ENCODE results near the gene HDAC7. TPM values are rescaled to one million over a fixed set of nuclear protein-coding genes. Genes with fewer than 3 reads are reported as not detected.

HDAC7 gene
- total RNA-seq, 1 experiment from 2014 or later: 36.2 TPM

DNA sequence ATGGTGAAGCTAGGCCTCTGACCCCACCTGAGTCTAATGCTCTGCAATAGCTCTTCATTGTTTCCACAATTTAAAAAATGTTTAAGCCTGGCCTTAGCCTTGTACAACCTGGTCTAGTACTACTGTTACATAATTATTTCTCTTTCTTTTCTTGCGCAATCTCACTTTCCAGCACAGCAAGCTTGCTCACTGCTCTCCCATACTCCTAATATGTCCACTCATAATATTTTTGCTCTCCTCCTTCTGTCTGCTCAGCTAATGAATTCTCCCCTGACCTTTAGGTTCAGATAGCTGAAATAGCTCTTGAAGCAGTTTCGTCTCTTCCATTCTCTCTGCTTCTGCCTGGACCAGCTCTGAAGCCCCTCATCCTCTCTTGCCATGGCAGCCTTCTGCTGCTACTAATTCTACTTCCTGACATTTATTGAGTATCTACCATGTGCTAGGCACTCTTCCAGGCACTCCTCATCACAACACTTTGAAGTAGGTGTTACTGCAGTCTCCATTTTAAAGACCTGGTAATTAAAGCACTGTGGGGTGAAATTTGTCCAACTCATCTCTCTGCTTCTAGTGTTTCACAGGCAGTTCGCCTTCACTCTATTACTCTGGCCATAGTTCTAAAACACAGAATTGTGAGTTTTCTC is 49.5 kb downstream of the HDAC7 start:
- no peak for DNase-seq
- H3K9ac ChIP-seq (ENCODE audit: low read length): no peak overlapping the region
- no peaks in the 10 kb centered on the region for H3K27me3 ChIP-seq (ENCODE audit: low read length)
- no peaks in the 10 kb centered on the region for H3K9me2 ChIP-seq (replicated peaks; ENCODE audit: insufficient read depth, low read length)
- H3K4me1 ChIP-seq (ENCODE audit: low read length): peaks cover 23% of the 10 kb centered on the region
- H3K27ac ChIP-seq (ENCODE audit: low read length): no peak overlapping the region
- H3K4me2 ChIP-seq (ENCODE audit: low read depth, low read length, poor library complexity, severe bottlenecking): no peak overlapping the region
- no peak overlapping the region for H3K4me3 ChIP-seq (ENCODE audit: low read length)
- no peaks in the 10 kb centered on the region; the same call in 1 of the 2 replicates for H4K20me1 ChIP-seq (ENCODE audit: insufficient read depth, low read depth, low read length)
- peaks cover 10% of the 10 kb centered on the region for H3K79me2 ChIP-seq (ENCODE audit: low read length)
- no peaks in the 10 kb centered on the region for H3K36me3 ChIP-seq (ENCODE audit: insufficient read depth, low read length)
- H2AFZ ChIP-seq (ENCODE audit: low read length): no peak overlapping the region
- no peaks in the 10 kb centered on the region for H3K9me3 ChIP-seq (ENCODE audit: low read length)

DNA sequence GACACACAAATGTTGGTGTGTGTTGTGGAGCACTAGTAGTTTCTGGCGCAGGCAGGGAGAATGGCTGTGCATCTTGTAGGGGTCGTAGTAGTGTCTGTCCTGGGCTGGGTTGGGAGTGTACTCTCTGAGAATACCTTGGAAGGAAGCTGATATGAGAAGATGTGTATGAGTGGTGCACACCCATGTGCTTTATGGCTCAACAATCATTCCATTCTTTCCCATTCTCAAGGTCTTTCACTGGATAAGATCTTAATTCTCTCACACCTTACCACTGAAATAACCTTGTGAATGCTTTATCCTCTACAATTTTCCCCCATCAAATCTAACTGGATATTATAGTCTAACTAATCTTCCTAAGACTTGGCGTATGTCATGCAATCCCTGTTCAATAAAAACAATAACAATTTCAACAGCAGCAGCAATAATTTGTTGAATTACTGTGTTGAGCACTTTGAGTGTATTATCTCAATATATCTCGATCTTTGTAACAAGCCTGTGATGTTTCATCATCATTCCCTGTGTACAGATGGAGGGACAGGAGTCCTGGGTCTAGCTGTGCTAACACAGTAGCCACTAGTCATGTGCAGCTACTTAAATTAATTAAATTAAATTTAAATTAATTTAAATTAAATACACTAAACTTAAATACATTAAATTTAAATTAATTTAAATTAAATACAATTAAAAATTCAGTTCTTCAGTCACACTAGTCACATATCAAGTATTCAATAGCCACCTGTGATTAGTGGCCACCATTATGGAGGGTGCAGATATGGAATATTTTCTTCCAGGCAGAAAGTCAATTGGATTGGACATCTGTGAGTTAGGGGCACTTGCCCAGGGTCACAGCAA is 50.2 kb downstream of the HDAC7 start:
- no peaks in the 10 kb centered on the region for H3K9me2 ChIP-seq (replicated peaks; ENCODE audit: insufficient read depth, low read length)
- no peaks in the 10 kb centered on the region; the same call in 1 of the 2 replicates for H4K20me1 ChIP-seq (ENCODE audit: insufficient read depth, low read depth, low read length)
- H3K4me3 ChIP-seq (ENCODE audit: low read length): no peak overlapping the region
- no peak overlapping the region for H3K4me2 ChIP-seq (ENCODE audit: low read depth, low read length, poor library complexity, severe bottlenecking)
- H3K9ac ChIP-seq (ENCODE audit: low read length): no peak overlapping the region
- peaks cover 9% of the 10 kb centered on the region for H3K79me2 ChIP-seq (ENCODE audit: low read length)
- no peaks in the 10 kb centered on the region for H3K36me3 ChIP-seq (ENCODE audit: insufficient read depth, low read length)
- no peaks in the 10 kb centered on the region for H3K9me3 ChIP-seq (ENCODE audit: low read length)
- H3K27ac ChIP-seq (ENCODE audit: low read length): no peak overlapping the region
- no peak overlapping the region for H2AFZ ChIP-seq (ENCODE audit: low read length)
- no peaks in the 10 kb centered on the region for H3K27me3 ChIP-seq (ENCODE audit: low read length)
- peaks cover 16% of the 10 kb centered on the region for H3K4me1 ChIP-seq (ENCODE audit: low read length)
- no peak for DNase-seq

GRCh38 chr12:47768323-47768811 is 51.3 kb downstream of the HDAC7 start:
- no peak overlapping the region for H3K4me2 ChIP-seq (ENCODE audit: low read depth, low read length, poor library complexity, severe bottlenecking)
- DNase-seq: no peak
- H3K36me3 ChIP-seq (ENCODE audit: insufficient read depth, low read length): no peaks in the 10 kb centered on the region
- no peak overlapping the region for H3K27ac ChIP-seq (ENCODE audit: low read length)
- no peak overlapping the region for H3K4me3 ChIP-seq (ENCODE audit: low read length)
- no peaks in the 10 kb centered on the region for H3K27me3 ChIP-seq (ENCODE audit: low read length)
- H3K9me3 ChIP-seq (ENCODE audit: low read length): no peaks in the 10 kb centered on the region
- H3K9ac ChIP-seq (ENCODE audit: low read length): no peak overlapping the region
- no peaks in the 10 kb centered on the region for H3K9me2 ChIP-seq (replicated peaks; ENCODE audit: insufficient read depth, low read length)
- no peak overlapping the region for H2AFZ ChIP-seq (ENCODE audit: low read length)
- no peaks in the 10 kb centered on the region; the same call in 1 of the 2 replicates for H4K20me1 ChIP-seq (ENCODE audit: insufficient read depth, low read depth, low read length)
- H3K4me1 ChIP-seq (ENCODE audit: low read length): peaks cover 19% of the 10 kb centered on the region
- H3K79me2 ChIP-seq (ENCODE audit: low read length): no peaks in the 10 kb centered on the region

GRCh38 chr12:47767216-47767724 is 52.4 kb downstream of the HDAC7 start:
- Histone ChIP-seq H3K27me3 (ENCODE audit: low read length) (no peaks in the 10 kb centered on the region), H3K36me3 (ENCODE audit: insufficient read depth, low read length) (no peaks in the 10 kb centered on the region), H3K9me3 (ENCODE audit: low read length) (no peaks in the 10 kb centered on the region), H2AFZ (ENCODE audit: low read length) (no peak overlapping the region), H3K4me2 (ENCODE audit: low read depth, low read length, poor library complexity, severe bottlenecking) (no peak overlapping the region), H3K4me3 (ENCODE audit: low read length) (no peak overlapping the region), H3K79me2 (ENCODE audit: low read length) (no peaks in the 10 kb centered on the region), H3K27ac (ENCODE audit: low read length) (no peak overlapping the region), H3K4me1 (ENCODE audit: low read length) (peaks cover 14% of the 10 kb centered on the region), H3K9ac (ENCODE audit: low read length) (no peak overlapping the region), H3K9me2 (replicated peaks; ENCODE audit: insufficient read depth, low read length) (no peaks in the 10 kb centered on the region), H4K20me1 (ENCODE audit: insufficient read depth, low read depth, low read length) (no peaks in the 10 kb centered on the region; the same call in 1 of the 2 replicates)
- peak; percentile 91 for DNase-seq

GRCh38 chr12:47766502-47767215 is 53.0 kb downstream of the HDAC7 start:
- no peaks in the 10 kb centered on the region for H3K27me3 ChIP-seq (ENCODE audit: low read length)
- no peak overlapping the region for H3K27ac ChIP-seq (ENCODE audit: low read length)
- no peak overlapping the region for H3K4me3 ChIP-seq (ENCODE audit: low read length)
- no peak overlapping the region for H3K4me2 ChIP-seq (ENCODE audit: low read depth, low read length, poor library complexity, severe bottlenecking)
- peaks cover 14% of the 10 kb centered on the region for H3K4me1 ChIP-seq (ENCODE audit: low read length)
- no peak for DNase-seq
- H3K79me2 ChIP-seq (ENCODE audit: low read length): no peaks in the 10 kb centered on the region
- no peaks in the 10 kb centered on the region for H3K9me3 ChIP-seq (ENCODE audit: low read length)
- no peak overlapping the region for H2AFZ ChIP-seq (ENCODE audit: low read length)
- no peaks in the 10 kb centered on the region for H3K36me3 ChIP-seq (ENCODE audit: insufficient read depth, low read length)
- H3K9me2 ChIP-seq (replicated peaks; ENCODE audit: insufficient read depth, low read length): no peaks in the 10 kb centered on the region
- H3K9ac ChIP-seq (ENCODE audit: low read length): no peak overlapping the region
- no peaks in the 10 kb centered on the region; the same call in 1 of the 2 replicates for H4K20me1 ChIP-seq (ENCODE audit: insufficient read depth, low read depth, low read length)

GRCh38 chr12:47763481-47764346 is 56.0 kb downstream of the HDAC7 start:
- H3K9me3 ChIP-seq (ENCODE audit: low read length): no peaks in the 10 kb centered on the region
- no peaks in the 10 kb centered on the region; the same call in 1 of the 2 replicates for H4K20me1 ChIP-seq (ENCODE audit: insufficient read depth, low read depth, low read length)
- no peak overlapping the region for H3K4me3 ChIP-seq (ENCODE audit: low read length)
- H3K27me3 ChIP-seq (ENCODE audit: low read length): no peaks in the 10 kb centered on the region
- no peaks in the 10 kb centered on the region for H3K9me2 ChIP-seq (replicated peaks; ENCODE audit: insufficient read depth, low read length)
- H3K36me3 ChIP-seq (ENCODE audit: insufficient read depth, low read length): no peaks in the 10 kb centered on the region
- H2AFZ ChIP-seq (ENCODE audit: low read length): no peak overlapping the region
- no peak overlapping the region for H3K4me2 ChIP-seq (ENCODE audit: low read depth, low read length, poor library complexity, severe bottlenecking)
- no peak overlapping the region for H3K27ac ChIP-seq (ENCODE audit: low read length)
- peak; percentile 67 for DNase-seq
- H3K79me2 ChIP-seq (ENCODE audit: low read length): no peaks in the 10 kb centered on the region
- H3K4me1 ChIP-seq (ENCODE audit: low read length): peaks cover 25% of the 10 kb centered on the region
- H3K9ac ChIP-seq (ENCODE audit: low read length): peak overlapping the region; percentile 4; the same call in 1 of the 2 replicates

DNA sequence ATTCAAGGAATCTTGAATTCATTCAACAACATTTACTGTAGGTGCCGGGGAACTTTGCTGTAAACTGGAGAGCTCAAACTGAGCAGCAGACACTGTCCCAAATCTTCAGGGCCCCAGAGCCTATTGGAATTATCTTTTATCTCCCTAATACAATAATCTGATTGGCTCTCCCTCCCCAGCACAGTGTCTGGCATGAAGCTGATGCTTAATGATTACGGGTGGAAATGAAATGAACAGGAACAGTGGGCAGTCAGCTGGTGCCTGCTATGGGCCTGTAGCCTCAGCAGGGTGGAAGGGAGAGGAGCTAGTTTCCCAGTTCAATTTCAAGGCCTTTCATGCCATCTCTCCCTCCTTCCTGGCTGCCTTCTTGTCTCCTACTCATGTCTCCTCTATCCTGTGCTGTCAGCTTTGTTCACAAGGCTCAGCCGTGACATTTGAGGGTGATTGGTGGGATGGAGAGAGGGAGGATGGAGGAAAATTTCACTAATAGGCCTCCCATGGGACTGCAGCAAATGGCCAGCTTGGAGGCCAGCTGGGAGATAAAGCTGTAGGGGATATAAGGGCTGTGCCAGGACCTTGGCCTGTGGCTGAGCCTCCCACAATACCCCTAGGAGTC is 56.7 kb downstream of the HDAC7 start:
- no peaks in the 10 kb centered on the region for H3K27me3 ChIP-seq (ENCODE audit: low read length)
- H3K79me2 ChIP-seq (ENCODE audit: low read length): no peaks in the 10 kb centered on the region
- H3K9me3 ChIP-seq (ENCODE audit: low read length): no peaks in the 10 kb centered on the region
- no peak for DNase-seq
- H3K4me2 ChIP-seq (ENCODE audit: low read depth, low read length, poor library complexity, severe bottlenecking): no peak overlapping the region
- no peak overlapping the region for H3K27ac ChIP-seq (ENCODE audit: low read length)
- H3K36me3 ChIP-seq (ENCODE audit: insufficient read depth, low read length): no peaks in the 10 kb centered on the region
- H4K20me1 ChIP-seq (ENCODE audit: insufficient read depth, low read depth, low read length): no peaks in the 10 kb centered on the region; the same call in 1 of the 2 replicates
- H3K4me3 ChIP-seq (ENCODE audit: low read length): no peak overlapping the region
- H3K9ac ChIP-seq (ENCODE audit: low read length): no peak overlapping the region
- no peaks in the 10 kb centered on the region for H3K9me2 ChIP-seq (replicated peaks; ENCODE audit: insufficient read depth, low read length)
- H2AFZ ChIP-seq (ENCODE audit: low read length): no peak overlapping the region
- peaks cover 30% of the 10 kb centered on the region for H3K4me1 ChIP-seq (ENCODE audit: low read length)

All from Karpas-422 (cell line).